GM23248 (cell line): Measurements from ENCODE around the gene WAC. TPM values are rescaled to one million over a fixed set of nuclear protein-coding genes. Genes with fewer than 3 reads are reported as not detected.

Experiments used
- DNase-seq: peaks from one replicate; pipeline ENCODE4 v3.0.0-alpha.2; 2015
- H2AFZ ChIP-seq: fragments of 200-600 bp; sonication (generic); 2 replicates; pipeline ENCODE4 v1.6.1; 2016; ENCODE audit warnings: antibody characterized with exemption
- H3F3A ChIP-seq: fragments of 200-600 bp; sonication (generic); 2 replicates; pipeline ENCODE4 v1.6.1; 2016; ENCODE audit warnings: mild to moderate bottlenecking, antibody characterized with exemption, mixed run types; ENCODE audit not compliant: insufficient read depth
- H3K27ac ChIP-seq: fragments of 200-600 bp; sonication (generic); 2 replicates; pipeline ENCODE4 v1.5.1; 2016; ENCODE audit warnings: mild to moderate bottlenecking
- H3K27me3 ChIP-seq: fragments of 200-600 bp; sonication (generic); replicated peaks from 2 replicates; pipeline ENCODE4 v1.6.1; 2016; ENCODE audit warnings: mild to moderate bottlenecking; ENCODE audit not compliant: insufficient read depth
- H3K36me3 ChIP-seq: fragments of 200-600 bp; sonication (generic); 2 replicates; pipeline ENCODE4 v1.6.1; 2016; ENCODE audit warnings: low read depth, mild to moderate bottlenecking
- H3K4me1 ChIP-seq: fragments of 200-600 bp; sonication (generic); 2 replicates; pipeline ENCODE4 v1.6.1; 2016; ENCODE audit warnings: mild to moderate bottlenecking; ENCODE audit not compliant: insufficient read depth
- H3K4me2 ChIP-seq: fragments of 200-600 bp; sonication (generic); one replicate; pipeline ENCODE4 v1.6.1; 2016; ENCODE audit warnings: mild to moderate bottlenecking; ENCODE audit not compliant: unreplicated experiment
- H3K4me3 ChIP-seq: fragments of 200-600 bp; sonication (generic); 2 replicates; pipeline ENCODE4 v1.5.1; 2016; ENCODE audit warnings: mild to moderate bottlenecking
- H3K79me2 ChIP-seq: fragments of 200-600 bp; sonication (generic); 2 replicates; pipeline ENCODE4 v1.6.1; 2016; ENCODE audit warnings: mild to moderate bottlenecking; ENCODE audit not compliant: insufficient read depth
- H3K9ac ChIP-seq: fragments of 200-600 bp; sonication (generic); 2 replicates; pipeline ENCODE4 v1.6.1; 2016; ENCODE audit warnings: mild to moderate bottlenecking
- H3K9me2 ChIP-seq: fragments of 200-600 bp; sonication (generic); 2 replicates; pipeline ENCODE4 v1.6.1; 2016; ENCODE audit warnings: mixed run types, mild to moderate bottlenecking, moderate library complexity; ENCODE audit not compliant: insufficient read depth
- H3K9me3 ChIP-seq: fragments of 200-600 bp; sonication (generic); one replicate; pipeline ENCODE4 v1.6.1; 2017; ENCODE audit warnings: low read depth
- H4K20me1 ChIP-seq: fragments of 200-600 bp; sonication (generic); 2 replicates; pipeline ENCODE4 v1.6.0; 2016; ENCODE audit not compliant: insufficient read depth
- EZH2 ChIP-seq: fragments of 200-600 bp; sonication (generic); IDR thresholded peaks from 2 replicates; pipeline ENCODE4 v1.6.1; 2018; ENCODE audit warnings: antibody characterized with exemption, mild to moderate bottlenecking; ENCODE audit not compliant: insufficient read depth, poor library complexity, severe bottlenecking
- EZH2phosphoT487 ChIP-seq: fragments of 200-600 bp; sonication (generic); IDR thresholded peaks from 2 replicates; pipeline ENCODE4 v1.6.1; 2018; ENCODE audit warnings: antibody characterized with exemption, moderate library complexity, mild to moderate bottlenecking, low read depth; ENCODE audit not compliant: insufficient read depth
- WGBS, 2 experiments: methylation state at CpG; one replicate each; pipeline ENCODE4 v1.1.6; 2015 to 2017; ENCODE audit warnings: low lambda C conversion rate in 2 of 2, low coverage in 1 of 2; ENCODE audit errors: missing lambda C conversion rate in 2 of 2; 5-methylcytosine and 5-hydroxymethylcytosine counted together
- in situ Hi-C: fragments of 300-500 bp; cut with MboI; formaldehyde crosslinking; loops from 2 replicates; pipeline ENCODE4 v1.15.0; 2020
- polyA plus RNA-seq: library from polyadenylated mRNA; unstranded; fragments of >200 nt; fragmentation: Nextera tagmentation; extraction: Ambion mirVana; gene quantifications from 2 replicates; pipeline ENCODE4 v1.2.1, GENCODE V29; 2016
- total RNA-seq: library from RNA; depleted of rRNA; stranded (reverse); fragments of >200 nt; shearing (Covaris generic); gene quantifications from 2 replicates; pipeline ENCODE4 v1.2.3, GENCODE V29; 2014

The WAC gene
- total and polyA plus RNA-seq, 2 experiments from 2014 or later, result 54.3 to 57.5 TPM

- Histone ChIP-seq H3K9me3 (no peaks in the 10 kb centered on the region), H3K27me3 (peaks cover 28% of the 10 kb centered on the region), H3K79me2 (no peaks in the 10 kb centered on the region), H3F3A (no peaks in the 10 kb centered on the region), H3K4me2 (no peak overlapping the region), H3K36me3 (no peaks in the 10 kb centered on the region), H3K27ac (peak overlapping the region; percentile 6; the same call in 1 of the 2 replicates), H3K9ac (no peak overlapping the region), H4K20me1 (no peaks in the 10 kb centered on the region), H3K4me1 (peaks cover 23% of the 10 kb centered on the region), H3K4me3 (no peak overlapping the region), H2AFZ (no peak overlapping the region), H3K9me2 (no peaks in the 10 kb centered on the region)
- in situ Hi-C loops, result loop anchor here (10.0 kb wide), 1 partner anchor 640 kb away; no protein-coding TSS in a partner anchor
- TF ChIP-seq EZH2phosphoT487 (no peak), EZH2 (no peak)
- peak; percentile 61 for DNase-seq
- WGBS, 2 experiments, result 35 to 43% methylated on average over 6 of the region's 6 CpGs
These were observed 131.4 kb downstream of the WAC start for GRCh38 chr10:28664369-28664740.

- no peak overlapping the region for H2AFZ ChIP-seq
- H3K4me1 ChIP-seq, result peaks cover 11% of the 10 kb centered on the region; the same call in 1 of the 2 replicates
- H3K36me3 ChIP-seq, result no peaks in the 10 kb centered on the region
- H4K20me1 ChIP-seq, result no peaks in the 10 kb centered on the region
- no peak for TF ChIP-seq EZH2
- TF ChIP-seq EZH2phosphoT487, result no peak
- H3K9ac ChIP-seq, result no peak overlapping the region
- no peak overlapping the region for H3K27ac ChIP-seq
- H3K27me3 ChIP-seq, result peaks cover 37% of the 10 kb centered on the region
- H3K4me3 ChIP-seq, result no peak overlapping the region
- in situ Hi-C loops, result loop anchor here (10.0 kb wide), 1 partner anchor 638 kb away; no protein-coding TSS in a partner anchor
- no peak overlapping the region for H3K4me2 ChIP-seq
- WGBS, 2 experiments, result 60 to 61% methylated on average over 12 of the region's 12 CpGs
- no peak for DNase-seq
- H3K9me3 ChIP-seq, result no peaks in the 10 kb centered on the region
- H3F3A ChIP-seq, result no peaks in the 10 kb centered on the region
- no peaks in the 10 kb centered on the region for H3K79me2 ChIP-seq
- no peaks in the 10 kb centered on the region for H3K9me2 ChIP-seq
These were observed 134.0 kb downstream of the WAC start for GRCh38 chr10:28666751-28667467.

GRCh38 chr10:28668363-28669226 lies 135.7 kb downstream of the WAC start:
- H3F3A ChIP-seq, result no peaks in the 10 kb centered on the region
- TF ChIP-seq EZH2phosphoT487, result 0 out of 2 replicates have a peak, but pooled peaks have one; percentile 20
- TF ChIP-seq EZH2, result no peak
- no peaks in the 10 kb centered on the region for H3K36me3 ChIP-seq
- DNase-seq, result peak; percentile 41
- H3K4me3 ChIP-seq, result peak overlapping the region; percentile 57
- no peaks in the 10 kb centered on the region for H3K79me2 ChIP-seq
- H3K9me2 ChIP-seq, result no peaks in the 10 kb centered on the region
- H3K9ac ChIP-seq, result no peak overlapping the region
- in situ Hi-C loops, result loop anchor here (10.0 kb wide), 1 partner anchor 636 kb away; no protein-coding TSS in a partner anchor
- peaks cover 44% of the 10 kb centered on the region for H3K27me3 ChIP-seq
- H4K20me1 ChIP-seq, result no peaks in the 10 kb centered on the region
- WGBS, 2 experiments, result 4% methylated on average over 37 to 45 of the region's 59 CpGs
- H3K4me1 ChIP-seq, result peaks cover 8% of the 10 kb centered on the region; the same call in 1 of the 2 replicates
- no peaks in the 10 kb centered on the region for H3K9me3 ChIP-seq
- no peak overlapping the region for H3K27ac ChIP-seq
- peak overlapping the region; percentile 51 for H3K4me2 ChIP-seq
- H2AFZ ChIP-seq, result peak overlapping the region; percentile 68
